ENCODE results near the gene OSBPL9. TPM values are rescaled to one million over a fixed set of nuclear protein-coding genes. Genes with fewer than 3 reads are reported as not detected.
A peak's percentile ranks its signal among the peaks of the same experiment; 100 is the strongest.

The OSBPL9 gene
- total RNA-seq, 1 experiment from 2014 or later = 62.4 TPM

DNA sequence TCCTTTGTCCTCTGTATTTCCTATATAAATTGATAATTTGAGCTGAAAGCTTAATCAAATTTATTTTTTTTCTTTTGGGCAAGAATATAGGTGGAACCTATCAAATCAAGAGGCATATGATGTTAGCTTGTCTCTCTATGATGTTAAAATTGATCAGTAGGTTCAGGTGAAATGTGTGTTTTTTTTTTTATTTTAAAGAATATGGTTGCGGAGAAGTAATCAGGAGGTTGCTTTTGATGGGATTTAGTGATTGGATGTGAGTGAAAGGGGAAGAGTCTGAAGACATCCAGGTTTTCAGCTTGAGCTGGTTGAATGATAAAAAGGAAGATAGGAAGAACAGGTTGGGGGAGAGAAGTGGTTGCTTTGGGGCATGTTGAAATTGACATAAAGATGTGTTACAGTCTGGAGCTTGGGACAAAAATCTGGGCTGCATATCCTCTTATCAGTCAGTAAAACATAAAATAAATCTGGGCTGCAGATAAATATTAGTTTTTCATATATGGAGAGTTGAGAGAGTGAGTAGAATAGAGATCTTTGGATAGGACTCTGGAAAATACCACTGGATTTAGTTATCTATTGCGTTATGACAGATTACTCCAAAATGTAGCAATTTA is 5.1 kb downstream of the OSBPL9 start:
- Histone ChIP-seq H3K4me3 (ENCODE audit: low read depth, low read length, poor library complexity, severe bottlenecking) (no peak overlapping the region), H3K4me1 (ENCODE audit: insufficient read depth, low read length, poor library complexity, severe bottlenecking) (peaks cover 30% of the 10 kb centered on the region), H3K27me3 (replicated peaks; ENCODE audit: insufficient read depth, low read depth, low read length, poor library complexity) (no peaks in the 10 kb centered on the region), H3K9me3 (ENCODE audit: low read depth, low read length, poor library complexity, severe bottlenecking) (no peaks in the 10 kb centered on the region), H3K27ac (ENCODE audit: low read depth, low read length, poor library complexity, severe bottlenecking) (no peak overlapping the region), H3K36me3 (ENCODE audit: insufficient read depth, low read length, poor library complexity, severe bottlenecking) (no peaks in the 10 kb centered on the region)
- POLR2A ChIA-PET (ENCODE audit: low non-redundant PET) = interaction anchor here (0.7 kb wide), 1 partner anchor 136 kb away, joined by 5 read pairs; no protein-coding TSS in a partner anchor
- no TSS peak for BruUV-seq (replicated peaks)
- TF ChIP-seq EZH2 (IDR thresholded peaks at IDR 0.05; ENCODE audit: borderline replicate concordance, low read depth, low read length, poor library complexity, severe bottlenecking) (no peak), CTCF (conservative IDR thresholded peaks at IDR 0.05; ENCODE audit: low read depth, low read length) (no peak)
- CTCF ChIA-PET = no interaction called here
- intact Hi-C loops (cut with micrococcal nuclease; ENCODE audit: unreplicated experiment) = no loop called here
- DNase-seq (ENCODE audit: low spot score) = no peak

GRCh38 chr1:51622455-51622913 is 5.6 kb downstream of the OSBPL9 start:
- no peak for TF ChIP-seq EZH2 (IDR thresholded peaks at IDR 0.05; ENCODE audit: borderline replicate concordance, low read depth, low read length, poor library complexity, severe bottlenecking)
- TF ChIP-seq CTCF (conservative IDR thresholded peaks at IDR 0.05; ENCODE audit: low read depth, low read length) = no peak
- POLR2A ChIA-PET (ENCODE audit: low non-redundant PET) = interaction anchor here (0.7 kb wide), 1 partner anchor 135 kb away, joined by 5 read pairs; no protein-coding TSS in a partner anchor
- H3K27ac ChIP-seq (ENCODE audit: low read depth, low read length, poor library complexity, severe bottlenecking) = no peak overlapping the region
- CTCF ChIA-PET = no interaction called here
- H3K36me3 ChIP-seq (ENCODE audit: insufficient read depth, low read length, poor library complexity, severe bottlenecking) = no peaks in the 10 kb centered on the region
- DNase-seq (ENCODE audit: low spot score) = peak; percentile 60
- BruUV-seq (replicated peaks) = no TSS peak
- H3K4me1 ChIP-seq (ENCODE audit: insufficient read depth, low read length, poor library complexity, severe bottlenecking) = peaks cover 34% of the 10 kb centered on the region
- H3K27me3 ChIP-seq (replicated peaks; ENCODE audit: insufficient read depth, low read depth, low read length, poor library complexity) = no peaks in the 10 kb centered on the region
- H3K9me3 ChIP-seq (ENCODE audit: low read depth, low read length, poor library complexity, severe bottlenecking) = no peaks in the 10 kb centered on the region
- H3K4me3 ChIP-seq (ENCODE audit: low read depth, low read length, poor library complexity, severe bottlenecking) = no peak overlapping the region
- intact Hi-C loops (cut with micrococcal nuclease; ENCODE audit: unreplicated experiment) = no loop called here

GRCh38 chr1:51623025-51623424 is 6.1 kb downstream of the OSBPL9 start:
- no peak overlapping the region for H3K4me3 ChIP-seq (ENCODE audit: low read depth, low read length, poor library complexity, severe bottlenecking)
- no peaks in the 10 kb centered on the region for H3K9me3 ChIP-seq (ENCODE audit: low read depth, low read length, poor library complexity, severe bottlenecking)
- no peaks in the 10 kb centered on the region for H3K27me3 ChIP-seq (replicated peaks; ENCODE audit: insufficient read depth, low read depth, low read length, poor library complexity)
- ChIA-PET POLR2A (ENCODE audit: low non-redundant PET) (no interaction called here), CTCF (no interaction called here)
- intact Hi-C loops (cut with micrococcal nuclease; ENCODE audit: unreplicated experiment) = no loop called here
- H3K4me1 ChIP-seq (ENCODE audit: insufficient read depth, low read length, poor library complexity, severe bottlenecking) = peaks cover 38% of the 10 kb centered on the region
- no peak overlapping the region for H3K27ac ChIP-seq (ENCODE audit: low read depth, low read length, poor library complexity, severe bottlenecking)
- no TSS peak for BruUV-seq (replicated peaks)
- DNase-seq (ENCODE audit: low spot score) = no peak
- no peaks in the 10 kb centered on the region for H3K36me3 ChIP-seq (ENCODE audit: insufficient read depth, low read length, poor library complexity, severe bottlenecking)
- TF ChIP-seq CTCF (conservative IDR thresholded peaks at IDR 0.05; ENCODE audit: low read depth, low read length) = no peak
- TF ChIP-seq EZH2 (IDR thresholded peaks at IDR 0.05; ENCODE audit: borderline replicate concordance, low read depth, low read length, poor library complexity, severe bottlenecking) = no peak

All from A673 (cell line).